ENCODE data around the gene CHCHD6.

CHCHD6 gene

DNA sequence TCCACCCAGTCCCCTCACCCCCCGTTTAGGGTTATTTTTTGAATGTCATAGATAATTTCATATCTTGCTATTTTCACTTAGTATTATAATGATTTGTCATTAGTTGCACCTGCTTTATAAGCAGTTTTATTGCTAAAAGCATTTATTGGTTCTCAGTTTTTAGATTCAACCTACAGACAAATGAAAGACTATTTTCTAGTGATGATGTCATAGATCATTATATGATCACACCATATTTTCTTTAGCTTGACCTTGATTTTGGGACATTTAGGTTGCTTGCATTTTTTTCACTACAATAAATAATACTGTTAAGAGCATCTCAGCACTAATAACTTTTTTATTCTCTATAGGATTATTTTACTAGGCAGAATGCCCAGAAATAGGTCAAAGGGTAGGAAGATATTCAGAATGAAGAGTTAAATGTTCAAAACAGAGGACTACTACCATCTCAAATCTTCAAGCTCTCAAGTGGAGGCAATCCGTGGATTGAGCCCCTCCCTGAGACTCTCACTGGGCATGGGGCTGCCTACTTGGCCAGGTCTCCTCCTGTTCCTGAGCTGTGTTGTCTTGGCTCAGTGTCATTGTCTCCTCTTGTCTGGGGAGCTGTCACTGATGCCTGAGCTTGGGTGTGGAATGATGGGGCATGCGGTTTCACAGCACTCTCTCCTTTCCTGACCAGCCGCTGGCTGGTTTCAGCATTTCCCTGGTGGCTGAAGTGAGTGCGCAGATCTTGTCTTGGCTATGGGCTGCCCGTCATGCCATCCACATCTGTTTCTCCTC lies 28.4 kb downstream of the CHCHD6 start:
- H3K4me3 ChIP-seq, result no peak overlapping the region
- no peak overlapping the region for H3K27ac ChIP-seq

GRCh38 chr3:126733061-126733430 lies 29.0 kb downstream of the CHCHD6 start:
- Histone ChIP-seq H3K27ac (no peak overlapping the region), H3K4me3 (no peak overlapping the region)

- Histone ChIP-seq H3K27ac (no peak overlapping the region), H3K4me3 (no peak overlapping the region)
These were observed 30.2 kb downstream of the CHCHD6 start for GRCh38 chr3:126734106-126734723.

- H3K4me3 ChIP-seq, result no peak overlapping the region
These were observed 33.5 kb downstream of the CHCHD6 start for GRCh38 chr3:126737527-126737926.

GRCh38 chr3:126742057-126742456 lies 38.0 kb downstream of the CHCHD6 start:
- Histone ChIP-seq H3K27ac (no peak overlapping the region), H3K4me3 (no peak overlapping the region)

More at GRCh38 chr3:126737527-126737926, 33.5 kb downstream of the CHCHD6 start:
- H3K27ac ChIP-seq, result no peak overlapping the region

GRCh38 chr3:126743350-126743749 lies 39.3 kb downstream of the CHCHD6 start:
- no peak overlapping the region for H3K4me3 ChIP-seq
- H3K27ac ChIP-seq, result no peak overlapping the region

- Histone ChIP-seq H3K4me3 (no peak overlapping the region), H3K27ac (no peak overlapping the region)
These were observed 39.7 kb downstream of the CHCHD6 start for GRCh38 chr3:126743781-126744180.

DNA sequence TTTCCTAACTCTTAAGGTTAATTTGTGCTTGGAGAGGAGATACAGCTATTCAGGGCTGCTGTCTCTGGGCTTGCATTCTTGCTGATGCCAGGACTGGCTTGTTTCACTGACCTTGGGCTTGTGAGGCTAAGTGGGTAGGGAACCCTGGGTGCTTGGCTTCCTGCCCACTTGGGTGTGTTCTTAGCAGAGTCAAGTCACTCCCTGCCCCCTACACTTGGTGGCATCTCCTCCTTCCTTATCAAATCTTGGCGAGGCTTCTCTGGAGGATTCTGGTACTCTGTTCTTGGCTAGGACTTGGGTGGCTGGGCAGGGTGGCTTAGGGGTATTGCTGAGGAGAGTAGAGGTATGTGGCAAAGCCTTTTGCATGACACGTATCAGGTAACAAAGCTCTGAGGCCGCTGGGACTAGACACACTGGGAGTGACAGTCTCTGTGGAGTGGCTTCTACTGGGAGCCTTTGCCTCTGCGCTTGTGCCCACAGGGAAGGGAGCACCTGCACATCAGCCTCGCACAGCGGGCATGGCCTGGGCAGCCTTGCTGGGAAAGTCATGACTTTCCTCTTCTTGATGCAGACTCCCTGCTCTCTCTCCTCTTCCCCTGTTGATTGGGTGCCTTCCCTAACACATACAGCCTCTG lies 41.8 kb downstream of the CHCHD6 start:
- no peak overlapping the region for H3K4me3 ChIP-seq

DNA sequence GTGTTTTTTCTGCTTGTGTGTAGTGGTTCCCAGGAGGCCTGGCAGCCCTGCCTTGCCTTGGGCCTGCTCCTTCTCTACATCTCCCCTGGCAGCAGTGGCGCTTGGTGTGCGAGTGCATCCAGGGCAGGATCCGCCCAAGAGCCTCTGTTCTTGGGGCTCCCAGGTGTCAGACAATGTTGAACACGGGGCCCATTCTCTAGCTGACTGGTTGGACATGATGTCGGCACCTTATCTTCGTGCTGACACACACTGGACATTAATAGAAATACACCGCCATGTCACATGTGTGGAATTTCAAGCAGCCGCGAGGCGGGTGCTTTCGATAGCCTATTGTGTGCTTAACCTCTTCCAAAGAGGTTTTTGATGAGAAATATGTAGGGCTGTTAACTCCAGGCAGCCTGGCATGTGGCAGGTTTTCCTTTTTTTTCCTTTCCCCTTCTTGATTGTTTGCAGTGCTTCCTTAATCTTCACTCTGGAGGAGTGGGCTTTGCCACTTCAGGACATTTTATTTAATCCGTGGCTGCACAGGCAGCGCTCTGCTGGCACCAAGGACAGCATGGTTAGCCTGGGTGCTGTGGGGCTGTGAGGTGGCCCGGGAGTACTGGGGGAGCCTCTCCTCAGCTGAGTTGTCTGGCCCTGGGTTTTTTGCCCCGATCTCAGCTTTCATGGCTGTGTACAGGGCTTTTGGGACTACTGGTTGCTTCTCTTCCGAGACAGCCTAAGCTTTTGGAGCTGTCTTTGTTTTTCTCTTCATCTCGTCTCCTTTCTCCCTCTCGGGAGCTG lies 42.5 kb downstream of the CHCHD6 start:
- H3K27ac ChIP-seq, result no peak overlapping the region

More for the DNA sequence above, 41.8 kb downstream of the CHCHD6 start:
- no peak overlapping the region for H3K27ac ChIP-seq

GRCh38 chr3:126747768-126748167 lies 43.7 kb downstream of the CHCHD6 start:
- no peak overlapping the region for H3K27ac ChIP-seq

More for the DNA sequence above, 42.5 kb downstream of the CHCHD6 start:
- no peak overlapping the region for H3K4me3 ChIP-seq

DNA sequence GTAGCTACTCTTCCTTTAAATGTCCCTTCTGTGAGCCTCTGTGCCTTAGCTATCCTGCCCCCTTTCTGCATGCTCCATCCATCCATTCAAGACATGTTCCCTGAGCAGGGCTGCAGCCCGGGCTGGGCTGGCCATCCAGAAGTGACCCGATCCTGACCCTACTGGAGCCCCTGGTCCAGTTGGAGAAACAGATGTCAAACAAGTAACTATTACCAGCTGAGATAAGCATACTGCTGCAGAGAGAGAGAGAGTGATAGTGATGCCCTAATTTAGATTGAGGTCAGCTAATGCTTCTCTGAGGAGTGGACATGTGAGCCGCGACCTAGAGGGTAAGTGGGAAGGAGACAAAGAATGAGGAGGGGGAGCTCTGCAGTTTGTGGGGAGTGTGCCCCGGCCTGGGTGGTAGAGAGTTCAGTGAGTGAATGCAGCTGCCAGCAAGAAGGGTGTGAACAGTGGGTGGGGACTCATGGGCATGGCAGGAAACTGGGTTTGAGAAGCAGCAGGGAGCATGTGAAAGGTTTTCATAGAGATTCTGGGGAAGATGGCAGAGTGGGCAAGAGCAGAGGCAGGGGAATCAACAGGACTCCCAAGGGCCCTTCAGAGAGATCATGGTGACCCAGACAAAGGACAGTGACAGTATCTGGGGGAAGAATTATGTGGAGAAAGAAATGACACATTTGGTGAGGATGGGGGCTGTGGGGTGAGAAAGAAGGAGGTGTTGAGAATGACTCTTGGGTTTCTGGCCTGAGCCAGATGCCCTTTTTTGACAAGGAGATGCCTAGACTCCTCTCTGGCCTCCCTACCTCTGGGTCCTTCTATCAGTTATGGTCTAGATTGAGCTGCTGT lies 44.9 kb downstream of the CHCHD6 start:
- Histone ChIP-seq H3K4me3 (no peak overlapping the region), H3K27ac (no peak overlapping the region)

More at GRCh38 chr3:126747768-126748167, 43.7 kb downstream of the CHCHD6 start:
- no peak overlapping the region for H3K4me3 ChIP-seq

DNA sequence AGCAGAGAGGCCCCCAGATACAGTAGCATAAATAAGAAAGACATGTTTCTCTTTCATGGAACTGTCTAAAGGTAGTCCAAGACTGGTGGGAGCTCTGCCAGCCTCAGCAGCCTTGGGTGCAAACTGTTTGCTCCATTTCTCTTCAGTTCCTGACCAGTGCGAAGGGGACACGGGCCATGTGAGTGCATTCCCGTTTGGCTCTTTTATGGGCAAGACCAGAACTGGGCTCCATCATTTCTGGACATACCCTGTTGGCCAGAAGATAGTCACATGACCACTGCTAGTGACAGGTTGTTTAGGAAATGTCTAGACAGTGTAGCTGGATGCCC lies 45.5 kb downstream of the CHCHD6 start:
- Histone ChIP-seq H3K4me3 (no peak overlapping the region), H3K27ac (no peak overlapping the region)

- Histone ChIP-seq H3K4me3 (no peak overlapping the region), H3K27ac (no peak overlapping the region)
These were observed 46.1 kb downstream of the CHCHD6 start for GRCh38 chr3:126749931-126750755.

DNA sequence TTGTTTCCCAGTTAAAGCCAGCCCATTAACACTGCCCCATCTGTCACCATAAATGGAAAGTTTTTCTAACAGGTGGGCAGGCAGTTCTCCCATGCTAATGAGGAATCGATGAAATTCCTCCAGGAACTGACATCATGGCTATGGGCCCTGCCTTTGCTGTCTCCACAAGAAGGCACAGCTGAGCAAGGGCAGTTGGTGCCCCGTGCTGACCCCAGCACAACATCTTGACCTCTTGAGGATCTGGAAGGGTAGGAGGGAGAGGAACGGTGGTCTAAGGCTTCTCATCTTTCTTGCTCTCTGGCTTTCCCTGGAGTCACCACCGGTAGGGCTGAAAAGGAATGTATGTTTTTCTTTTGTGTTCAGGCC lies 46.7 kb downstream of the CHCHD6 start:
- Histone ChIP-seq H3K27ac (no peak overlapping the region), H3K4me3 (no peak overlapping the region)

DNA sequence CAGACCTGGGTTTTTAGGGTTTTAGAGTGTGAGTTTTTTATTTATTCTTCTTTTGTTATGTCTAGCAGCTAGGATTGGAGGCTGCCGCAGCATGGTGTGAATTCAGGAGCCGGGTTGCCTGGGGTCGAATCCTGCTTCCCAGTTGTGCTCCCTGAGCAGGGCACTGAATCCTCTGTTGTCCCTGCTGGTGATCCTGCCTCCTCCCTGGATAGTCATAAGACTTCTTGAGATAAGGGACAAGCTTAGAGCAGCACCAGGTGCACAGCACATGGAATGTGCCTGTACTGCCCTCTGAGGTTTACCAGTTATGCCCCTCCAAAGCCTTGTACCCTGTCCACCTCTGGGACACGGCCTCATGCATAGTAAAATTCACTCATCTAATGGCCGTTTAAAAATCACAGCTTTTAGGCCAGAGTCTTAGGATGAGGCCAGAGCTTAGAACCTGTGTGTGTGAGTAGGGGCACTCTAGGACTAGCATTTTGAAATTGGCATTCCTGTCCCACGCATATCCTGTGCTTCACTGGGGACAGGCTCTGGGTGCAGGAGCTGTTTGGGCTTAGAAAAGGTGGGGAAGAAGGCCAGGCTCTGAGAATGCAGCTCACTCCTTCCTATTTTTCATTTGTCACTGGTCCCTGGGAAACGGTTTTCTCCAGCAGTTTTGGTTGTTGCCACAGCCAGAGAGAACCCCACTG lies 47.7 kb downstream of the CHCHD6 start:
- Histone ChIP-seq H3K4me3 (no peak overlapping the region), H3K27ac (no peak overlapping the region)

DNA sequence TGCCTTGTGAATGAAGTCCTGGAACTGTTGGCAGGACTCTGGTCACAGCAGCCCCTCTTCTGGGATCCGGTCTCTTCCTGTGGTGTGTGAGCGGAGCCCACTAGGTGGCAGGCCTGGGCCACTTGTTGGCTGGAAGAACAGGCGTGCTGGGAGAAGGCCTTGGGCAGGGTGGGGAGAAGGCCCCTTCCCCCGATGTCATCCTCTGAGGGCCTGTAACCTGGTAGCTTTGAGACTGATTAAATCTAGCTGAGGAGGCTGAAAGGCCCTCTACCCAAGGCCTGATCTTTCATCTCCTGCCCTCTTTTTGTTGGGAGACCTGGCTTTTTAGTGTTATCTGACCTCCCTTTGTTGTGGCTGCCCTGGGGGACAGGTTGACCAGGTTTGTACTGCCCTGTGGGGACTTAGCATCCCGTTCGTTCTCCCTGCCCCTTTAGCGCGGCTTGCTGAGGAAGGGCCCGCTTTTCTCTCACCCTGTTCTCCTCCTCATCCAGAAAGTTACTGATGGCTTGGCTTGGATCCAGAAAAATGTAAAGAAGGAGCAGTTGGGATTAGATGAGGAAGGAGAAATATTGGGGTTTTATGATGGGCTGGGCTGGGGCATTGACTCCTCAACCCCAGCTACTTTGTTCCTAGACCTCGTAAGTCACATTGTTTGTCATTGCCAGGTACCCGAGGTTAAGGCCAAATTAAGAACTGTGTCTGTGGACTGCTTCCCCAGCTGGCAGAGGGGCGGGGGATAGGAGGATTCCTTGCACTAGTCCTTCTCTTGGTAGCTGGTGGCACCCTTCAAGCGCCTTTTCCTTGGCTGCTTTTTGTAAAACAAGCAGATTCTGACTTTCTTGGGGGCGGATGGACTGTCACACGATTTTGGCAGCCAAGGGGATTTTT lies 48.5 kb downstream of the CHCHD6 start:
- H3K4me3 ChIP-seq, result no peak overlapping the region
- H3K27ac ChIP-seq, result peak overlapping the region in 10 of 21 experiments; percentile 14 to 82 (median 33)
